ENCODE data around the gene GDF2. TPM values are rescaled to one million over a fixed set of nuclear protein-coding genes. Genes with fewer than 3 reads are reported as not detected.

Gene GDF2
- total RNA-seq, 1 donor from 2014 or later = not detected

DNA sequence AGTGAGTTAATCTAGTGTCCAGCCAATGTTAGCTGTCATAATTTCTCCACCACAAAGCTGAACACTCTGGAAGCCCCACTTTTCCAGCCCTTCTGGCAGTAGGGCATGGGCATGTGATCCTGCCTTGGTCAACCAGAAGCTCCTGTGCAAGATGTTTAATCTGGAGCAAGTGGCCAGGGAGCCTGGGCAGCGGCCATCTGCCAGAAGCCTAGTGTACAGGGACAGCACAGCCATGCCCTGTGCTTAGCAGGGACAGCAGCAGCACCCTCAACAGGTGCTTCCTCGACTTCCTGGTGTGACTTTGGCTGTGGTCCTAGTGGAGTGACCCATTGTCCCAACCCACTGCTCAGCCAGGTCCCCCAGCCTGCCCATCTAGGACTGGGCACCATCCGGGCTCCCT is 36.2 kb downstream of the GDF2 start:
- Mint-ChIP-seq H3K9me3 (no peaks in the 10 kb centered on the region), H3K4me3 (no peak overlapping the region), H3K27me3 (ENCODE audit: insufficient read depth) (no peaks in the 10 kb centered on the region), H3K4me1 (ENCODE audit: low read depth) (no peaks in the 10 kb centered on the region), H3K27ac (no peak overlapping the region), H3K36me3 (ENCODE audit: low read depth) (no peaks in the 10 kb centered on the region)
- intact Hi-C loops (cut with micrococcal nuclease) = no loop called here
- no peak for DNase-seq (ENCODE audit: low spot score)

DNA sequence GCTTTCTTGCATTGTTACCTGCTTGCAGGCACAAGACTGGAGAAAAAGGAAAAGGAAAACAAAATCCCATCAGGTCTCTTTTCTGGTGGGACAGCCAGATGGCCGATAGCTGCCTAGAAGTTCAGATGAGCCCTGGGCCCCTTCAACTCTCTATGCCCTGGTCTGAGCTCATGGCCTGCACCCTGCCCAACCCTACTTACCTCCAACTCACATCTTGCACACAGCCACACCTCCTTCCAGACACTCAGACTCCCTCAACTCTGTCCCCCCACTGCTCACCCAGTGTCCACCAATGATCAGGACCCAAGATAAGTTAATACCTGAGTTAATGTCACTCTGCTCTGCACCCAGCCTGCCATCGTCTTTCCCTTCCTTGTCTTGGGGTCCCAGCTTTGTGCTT is 36.8 kb downstream of the GDF2 start:
- intact Hi-C loops (cut with micrococcal nuclease) = no loop called here
- no peak for DNase-seq (ENCODE audit: low spot score)
- Mint-ChIP-seq H3K4me3 (no peak overlapping the region), H3K4me1 (ENCODE audit: low read depth) (no peaks in the 10 kb centered on the region), H3K36me3 (ENCODE audit: low read depth) (no peaks in the 10 kb centered on the region), H3K27ac (no peak overlapping the region), H3K9me3 (no peaks in the 10 kb centered on the region), H3K27me3 (ENCODE audit: insufficient read depth) (no peaks in the 10 kb centered on the region)

DNA sequence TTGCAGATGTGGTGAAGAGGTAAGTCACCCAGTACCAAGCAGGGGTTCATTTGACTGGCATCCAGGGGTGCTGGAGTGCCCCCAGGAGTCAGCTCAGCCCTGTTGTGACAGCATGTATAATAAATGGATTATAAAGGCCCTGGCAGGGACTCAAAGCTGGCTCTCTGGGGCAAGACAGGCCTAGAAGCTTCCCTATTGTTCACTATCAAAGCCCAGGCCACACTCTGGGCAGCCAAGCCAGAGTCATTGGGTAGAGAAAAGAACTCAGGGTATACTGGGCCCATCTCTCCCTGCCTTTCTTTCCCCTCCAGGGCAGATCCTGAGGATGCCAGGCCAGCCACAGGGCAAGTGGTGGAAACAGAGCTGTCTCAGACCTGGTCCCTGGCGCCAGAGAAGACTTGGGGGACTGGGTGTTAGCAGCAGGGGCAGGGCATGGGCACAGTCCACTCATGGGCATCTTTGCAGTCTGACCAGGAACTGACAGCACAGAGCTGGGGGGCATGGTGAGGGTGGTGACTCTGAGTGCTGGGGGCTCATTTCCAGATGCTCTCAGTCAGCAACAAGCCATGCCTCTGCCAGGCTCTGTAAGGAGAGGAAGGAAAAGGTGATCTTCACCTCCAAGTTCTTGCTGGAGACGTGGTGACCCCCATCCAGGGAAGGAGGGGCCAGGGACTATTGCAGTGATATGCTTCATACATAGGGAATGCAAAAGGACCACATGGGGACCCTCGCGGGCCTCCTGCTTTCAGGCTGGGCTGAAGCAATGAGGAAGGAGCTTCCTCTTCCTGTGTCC is 37.6 kb downstream of the GDF2 start:
- no peaks in the 10 kb centered on the region for H3K4me1 Mint-ChIP-seq (ENCODE audit: low read depth)
- intact Hi-C loops (cut with micrococcal nuclease) = no loop called here
- H3K27me3 Mint-ChIP-seq (ENCODE audit: insufficient read depth) = no peaks in the 10 kb centered on the region
- DNase-seq (ENCODE audit: low spot score) = no peak
- no peaks in the 10 kb centered on the region for H3K36me3 Mint-ChIP-seq (ENCODE audit: low read depth)
- H3K27ac Mint-ChIP-seq = no peak overlapping the region
- no peaks in the 10 kb centered on the region for H3K9me3 Mint-ChIP-seq
- H3K4me3 Mint-ChIP-seq = no peak overlapping the region

DNA sequence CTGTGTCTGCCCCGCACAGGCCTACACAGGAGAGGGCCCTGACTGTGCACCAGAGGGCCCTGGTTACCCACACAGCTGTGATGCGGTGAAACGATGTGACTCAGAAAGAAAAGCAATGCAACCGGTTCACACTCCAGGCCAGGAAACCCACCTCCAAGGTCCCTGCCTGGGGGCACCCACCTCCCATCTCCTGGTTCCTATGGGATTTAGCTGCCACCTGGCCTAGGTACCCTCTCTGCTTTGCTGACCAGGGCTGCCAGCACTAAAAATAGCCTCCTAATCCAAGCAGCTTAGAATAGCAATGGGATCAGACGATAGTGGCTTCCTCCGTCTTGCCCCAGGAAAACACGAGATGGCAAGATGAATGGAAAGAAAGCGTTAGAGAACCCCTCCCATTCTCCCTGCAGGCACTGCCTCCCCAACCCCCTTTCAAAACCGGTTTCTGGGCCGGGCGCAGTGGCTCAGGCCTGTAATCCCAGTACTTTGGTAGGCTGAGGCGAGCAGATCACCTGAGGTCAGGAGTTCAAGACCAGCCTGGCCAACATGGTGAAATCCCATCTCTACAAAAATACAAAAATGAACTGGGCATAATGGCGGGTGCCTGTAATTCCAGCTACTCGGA is 38.3 kb downstream of the GDF2 start:
- H3K36me3 Mint-ChIP-seq (ENCODE audit: low read depth) = no peaks in the 10 kb centered on the region
- no peak for DNase-seq (ENCODE audit: low spot score)
- no peaks in the 10 kb centered on the region for H3K9me3 Mint-ChIP-seq
- no peaks in the 10 kb centered on the region for H3K4me1 Mint-ChIP-seq (ENCODE audit: low read depth)
- intact Hi-C loops (cut with micrococcal nuclease) = no loop called here
- no peak overlapping the region for H3K4me3 Mint-ChIP-seq
- no peak overlapping the region for H3K27ac Mint-ChIP-seq
- no peaks in the 10 kb centered on the region for H3K27me3 Mint-ChIP-seq (ENCODE audit: insufficient read depth)

DNA sequence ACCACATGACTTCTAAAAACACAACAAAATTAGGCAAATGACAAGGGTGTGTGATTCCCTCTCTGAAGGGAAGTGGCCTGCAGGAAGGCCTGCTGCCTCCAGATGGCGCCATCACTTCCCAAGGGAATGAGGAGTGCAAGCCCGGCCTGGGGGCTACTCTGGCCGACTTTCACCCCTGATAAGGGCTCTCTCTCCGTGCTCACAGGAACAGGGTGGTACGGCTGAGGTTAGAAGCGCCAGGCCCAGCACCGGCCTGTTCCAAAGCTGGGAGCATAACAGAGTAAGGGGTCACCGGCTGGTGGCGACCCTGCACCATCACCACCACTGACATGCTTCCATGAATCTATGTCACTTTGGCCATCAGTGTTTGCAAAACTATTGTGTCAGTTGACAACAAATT is 39.0 kb downstream of the GDF2 start:
- Mint-ChIP-seq H3K27ac (no peak overlapping the region), H3K4me1 (ENCODE audit: low read depth) (no peaks in the 10 kb centered on the region), H3K4me3 (no peak overlapping the region), H3K27me3 (ENCODE audit: insufficient read depth) (no peaks in the 10 kb centered on the region), H3K9me3 (no peaks in the 10 kb centered on the region), H3K36me3 (ENCODE audit: low read depth) (no peaks in the 10 kb centered on the region)
- no peak for DNase-seq (ENCODE audit: low spot score)
- intact Hi-C loops (cut with micrococcal nuclease) = no loop called here

DNA sequence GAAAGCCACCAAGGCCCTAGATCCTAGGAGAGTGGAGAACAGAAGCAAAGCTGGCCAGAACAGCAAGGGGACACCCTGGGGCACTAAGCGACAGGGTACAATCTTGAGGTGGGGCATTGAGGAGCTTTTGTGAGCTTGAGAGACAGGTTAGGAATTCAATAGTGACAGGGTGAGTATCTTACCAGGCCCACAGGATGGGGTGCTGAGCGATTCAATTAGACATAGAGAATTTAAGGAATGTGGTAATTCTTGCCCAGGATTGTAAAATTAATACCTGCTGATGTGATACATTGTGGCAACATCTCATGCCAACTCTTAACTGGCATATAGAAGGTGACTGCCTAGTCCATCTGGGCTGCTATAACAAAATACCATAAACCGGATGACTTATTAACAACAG is 39.9 kb downstream of the GDF2 start:
- no peaks in the 10 kb centered on the region for H3K9me3 Mint-ChIP-seq
- intact Hi-C loops (cut with micrococcal nuclease) = no loop called here
- no peaks in the 10 kb centered on the region for H3K4me1 Mint-ChIP-seq (ENCODE audit: low read depth)
- DNase-seq (ENCODE audit: low spot score) = no peak
- no peaks in the 10 kb centered on the region for H3K27me3 Mint-ChIP-seq (ENCODE audit: insufficient read depth)
- no peak overlapping the region for H3K4me3 Mint-ChIP-seq
- H3K27ac Mint-ChIP-seq = no peak overlapping the region
- H3K36me3 Mint-ChIP-seq (ENCODE audit: low read depth) = no peaks in the 10 kb centered on the region

DNA sequence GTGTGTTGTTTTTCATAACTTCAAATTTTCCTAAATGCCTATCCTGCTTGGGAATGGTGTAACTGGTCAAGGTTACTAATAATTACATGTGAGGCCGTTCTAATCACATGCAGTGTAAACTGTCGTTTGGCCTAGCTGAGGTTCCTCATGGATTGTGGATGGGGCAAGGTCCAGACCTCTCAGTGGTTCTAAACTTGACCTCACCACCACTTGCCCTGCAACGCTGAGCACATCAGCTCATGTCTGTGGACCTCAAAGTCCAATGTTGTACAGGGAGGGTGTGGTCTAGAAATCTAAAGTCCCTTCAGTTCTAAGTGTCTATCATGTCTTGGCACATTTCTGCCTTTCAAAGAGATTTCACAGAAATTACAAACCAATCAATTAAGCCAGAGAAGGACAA is 41.5 kb downstream of the GDF2 start:
- DNase-seq (ENCODE audit: low spot score) = no peak
- H3K36me3 Mint-ChIP-seq (ENCODE audit: low read depth) = no peaks in the 10 kb centered on the region
- H3K4me1 Mint-ChIP-seq (ENCODE audit: low read depth) = no peaks in the 10 kb centered on the region
- H3K27me3 Mint-ChIP-seq (ENCODE audit: insufficient read depth) = no peaks in the 10 kb centered on the region
- no peak overlapping the region for H3K27ac Mint-ChIP-seq
- no peak overlapping the region for H3K4me3 Mint-ChIP-seq
- intact Hi-C loops (cut with micrococcal nuclease) = no loop called here
- no peaks in the 10 kb centered on the region for H3K9me3 Mint-ChIP-seq

DNA sequence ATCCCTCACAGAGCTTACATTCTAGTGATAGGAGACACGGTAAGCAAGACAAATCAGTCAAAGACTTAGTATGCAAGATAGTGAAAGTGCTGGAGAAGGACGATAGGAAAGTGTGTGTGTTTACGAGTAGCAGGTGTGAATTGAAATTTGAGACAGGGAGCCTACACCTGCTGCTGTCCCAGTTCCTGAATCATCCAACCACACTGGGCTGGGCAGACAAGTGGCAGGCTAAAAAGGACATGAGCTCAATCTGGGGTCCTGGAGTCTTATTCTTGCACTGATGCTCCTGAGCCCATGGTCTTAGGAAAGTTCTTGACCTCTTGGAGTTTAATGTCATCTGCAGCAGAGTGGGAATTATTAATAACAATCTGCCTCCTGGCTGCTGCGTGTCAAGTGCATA is 42.1 kb downstream of the GDF2 start:
- Mint-ChIP-seq H3K27me3 (ENCODE audit: insufficient read depth) (no peaks in the 10 kb centered on the region), H3K36me3 (ENCODE audit: low read depth) (no peaks in the 10 kb centered on the region), H3K4me1 (ENCODE audit: low read depth) (no peaks in the 10 kb centered on the region), H3K27ac (no peak overlapping the region), H3K9me3 (no peaks in the 10 kb centered on the region), H3K4me3 (no peak overlapping the region)
- intact Hi-C loops (cut with micrococcal nuclease) = no loop called here
- DNase-seq (ENCODE audit: low spot score) = no peak

DNA sequence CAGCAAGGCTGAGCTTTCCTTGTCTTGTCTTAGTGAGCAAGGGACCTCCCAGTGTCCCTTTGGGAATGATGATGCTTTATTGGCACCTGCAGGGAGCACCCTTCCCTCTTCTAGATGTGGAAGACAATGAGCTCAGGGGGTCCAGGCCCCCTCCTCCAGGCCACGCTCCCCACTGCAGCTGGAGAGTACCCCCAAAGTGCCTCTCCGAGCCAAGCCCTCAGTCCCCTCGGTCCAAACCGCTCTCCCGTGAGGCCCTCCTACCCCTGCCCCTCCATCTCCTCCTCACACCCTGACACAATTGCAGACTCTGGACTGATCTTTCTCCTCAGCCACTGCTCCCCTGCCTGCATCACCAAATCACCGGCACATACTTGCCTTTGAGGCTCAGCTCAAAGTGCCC is 42.7 kb downstream of the GDF2 start:
- H3K9me3 Mint-ChIP-seq = no peaks in the 10 kb centered on the region
- DNase-seq (ENCODE audit: low spot score) = no peak
- no peaks in the 10 kb centered on the region for H3K36me3 Mint-ChIP-seq (ENCODE audit: low read depth)
- H3K27ac Mint-ChIP-seq = no peak overlapping the region
- intact Hi-C loops (cut with micrococcal nuclease) = no loop called here
- H3K4me1 Mint-ChIP-seq (ENCODE audit: low read depth) = no peaks in the 10 kb centered on the region
- H3K4me3 Mint-ChIP-seq = no peak overlapping the region
- no peaks in the 10 kb centered on the region for H3K27me3 Mint-ChIP-seq (ENCODE audit: insufficient read depth)

DNA sequence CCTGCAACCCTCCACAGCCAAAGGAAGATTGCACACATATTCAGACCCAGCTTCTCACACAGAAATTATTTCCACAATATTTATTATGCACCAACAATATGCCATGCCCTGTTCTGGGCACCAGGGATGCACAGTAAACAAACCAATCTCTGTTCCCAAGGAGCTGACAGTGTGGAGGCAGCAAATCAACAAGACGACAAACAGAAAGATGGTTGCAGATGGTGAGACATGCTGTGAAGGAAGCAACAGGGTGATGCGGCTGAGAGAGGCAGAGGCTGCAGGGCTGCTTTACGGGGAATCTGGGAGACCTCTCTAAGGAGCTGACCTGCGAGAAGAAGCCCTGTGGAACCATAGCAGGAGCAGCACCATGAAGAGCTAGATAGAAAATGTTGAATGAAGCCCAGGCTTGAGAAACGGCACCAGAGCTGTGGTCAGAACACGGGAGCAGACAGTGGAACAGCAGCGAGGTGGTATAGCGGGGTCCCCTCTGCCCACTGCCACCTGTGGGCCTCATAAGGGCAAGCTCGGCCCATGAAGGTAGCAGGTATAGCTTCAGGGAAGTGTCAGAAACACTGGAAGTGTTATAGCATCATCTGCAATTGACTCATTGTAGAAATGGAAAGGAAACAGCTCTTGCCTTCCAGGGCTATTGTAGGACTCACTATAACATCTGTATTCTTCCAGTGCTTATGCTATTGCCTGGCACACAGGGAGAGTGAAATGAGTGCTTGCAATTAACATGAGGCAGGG is 43.4 kb downstream of the GDF2 start:
- Mint-ChIP-seq H3K4me1 (ENCODE audit: low read depth) (no peaks in the 10 kb centered on the region), H3K9me3 (no peaks in the 10 kb centered on the region), H3K27me3 (ENCODE audit: insufficient read depth) (no peaks in the 10 kb centered on the region), H3K4me3 (no peak overlapping the region), H3K27ac (no peak overlapping the region), H3K36me3 (ENCODE audit: low read depth) (no peaks in the 10 kb centered on the region)
- no peak for DNase-seq (ENCODE audit: low spot score)
- intact Hi-C loops (cut with micrococcal nuclease) = no loop called here

DNA sequence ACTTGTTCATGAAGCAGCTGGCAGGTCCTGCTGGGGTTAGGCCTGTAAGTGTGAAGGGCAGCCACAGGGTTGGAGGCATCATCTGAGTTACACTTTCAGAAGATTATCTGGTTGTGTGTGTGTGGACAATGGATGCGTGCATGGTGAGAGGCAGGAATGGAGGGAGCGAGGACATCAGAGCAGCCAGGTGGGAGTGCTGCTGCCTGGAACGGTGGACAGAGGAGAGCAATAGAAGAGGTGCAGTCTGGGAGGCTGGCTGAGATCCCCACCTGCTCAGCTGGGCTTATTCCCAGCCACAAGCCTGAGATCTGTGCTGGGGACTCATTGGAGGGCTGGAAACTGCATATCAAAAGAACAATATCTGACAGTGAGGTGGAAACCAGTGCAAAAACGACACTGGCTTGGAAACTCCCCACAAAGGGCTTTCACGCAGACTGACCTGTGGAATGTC is 44.0 kb downstream of the GDF2 start:
- intact Hi-C loops (cut with micrococcal nuclease) = no loop called here
- no peaks in the 10 kb centered on the region for H3K27me3 Mint-ChIP-seq (ENCODE audit: insufficient read depth)
- no peaks in the 10 kb centered on the region for H3K9me3 Mint-ChIP-seq
- H3K36me3 Mint-ChIP-seq (ENCODE audit: low read depth) = no peaks in the 10 kb centered on the region
- H3K4me3 Mint-ChIP-seq = no peak overlapping the region
- H3K4me1 Mint-ChIP-seq (ENCODE audit: low read depth) = no peaks in the 10 kb centered on the region
- no peak overlapping the region for H3K27ac Mint-ChIP-seq
- DNase-seq (ENCODE audit: low spot score) = no peak

DNA sequence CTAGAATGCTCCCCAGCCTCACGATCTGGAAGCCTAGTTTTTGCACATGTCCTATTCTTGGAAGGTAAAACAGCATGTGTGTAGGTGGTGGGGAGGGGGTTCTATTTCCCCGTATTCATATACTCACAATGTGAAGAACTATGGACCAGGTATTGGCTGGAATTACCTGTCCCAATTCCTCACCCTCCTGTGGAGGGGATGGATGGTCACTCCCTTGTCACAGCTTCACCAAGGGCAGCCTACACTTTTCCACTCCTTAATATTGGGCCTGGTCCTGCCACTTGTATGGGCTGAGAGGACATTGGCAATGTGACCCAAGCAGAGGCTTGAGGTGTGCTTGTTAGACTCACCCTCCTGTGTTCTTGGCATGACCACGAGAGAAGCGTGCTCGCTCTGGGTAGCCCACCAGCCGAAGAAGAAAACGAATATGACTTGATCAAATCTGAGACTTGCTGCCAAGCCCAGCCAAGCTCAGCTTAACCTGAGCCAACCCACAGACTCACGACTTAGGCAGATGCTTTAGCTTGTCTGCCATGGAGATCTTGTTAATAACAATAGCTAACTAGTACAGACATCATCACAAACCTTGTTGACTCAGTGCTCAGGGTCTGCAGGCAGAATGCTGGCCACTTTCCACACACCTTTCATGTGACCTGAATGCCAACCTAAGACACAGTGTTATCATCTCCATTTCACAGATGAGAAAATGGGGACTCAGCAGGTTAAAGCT is 44.6 kb downstream of the GDF2 start:
- H3K9me3 Mint-ChIP-seq = no peaks in the 10 kb centered on the region
- intact Hi-C loops (cut with micrococcal nuclease) = no loop called here
- no peaks in the 10 kb centered on the region for H3K4me1 Mint-ChIP-seq (ENCODE audit: low read depth)

DNA sequence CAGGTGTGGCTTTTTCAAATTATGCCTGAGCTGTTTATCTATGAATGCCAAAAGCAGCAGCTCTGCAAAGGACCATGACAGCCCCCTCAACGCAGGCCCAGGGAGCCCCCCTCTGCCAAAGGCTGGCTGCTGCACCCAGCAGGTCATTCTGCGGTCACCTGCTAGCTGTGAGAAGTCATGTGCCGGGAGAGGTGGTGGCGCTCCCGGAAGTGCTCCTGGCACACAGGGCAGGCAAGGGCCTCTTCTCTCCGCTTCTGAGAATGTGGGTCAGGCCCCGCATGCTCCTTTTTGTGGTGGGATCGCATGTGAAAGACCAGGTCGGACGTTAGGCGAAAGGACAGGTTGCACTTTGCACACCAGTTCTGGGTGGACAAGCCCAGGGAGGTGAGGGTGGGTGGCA is 45.4 kb downstream of the GDF2 start:
- intact Hi-C loops (cut with micrococcal nuclease) = no loop called here
- H3K27me3 Mint-ChIP-seq (ENCODE audit: insufficient read depth) = peaks cover 3% of the 10 kb centered on the region
- no peak overlapping the region for H3K27ac Mint-ChIP-seq

More for the DNA sequence above, 44.6 kb downstream of the GDF2 start:
- Mint-ChIP-seq H3K36me3 (ENCODE audit: low read depth) (no peaks in the 10 kb centered on the region), H3K4me3 (no peak overlapping the region), H3K27me3 (ENCODE audit: insufficient read depth) (peaks cover 2% of the 10 kb centered on the region), H3K27ac (no peak overlapping the region)
- no peak for DNase-seq (ENCODE audit: low spot score)

More for the DNA sequence above, 45.4 kb downstream of the GDF2 start:
- DNase-seq (ENCODE audit: low spot score) = no peak
- H3K9me3 Mint-ChIP-seq = no peaks in the 10 kb centered on the region
- H3K4me1 Mint-ChIP-seq (ENCODE audit: low read depth) = no peaks in the 10 kb centered on the region
- H3K36me3 Mint-ChIP-seq (ENCODE audit: low read depth) = no peaks in the 10 kb centered on the region
- no peak overlapping the region for H3K4me3 Mint-ChIP-seq
